ELF-1 (cell line): ENCODE results near the gene CDH13.

Experiments
- DNase-seq: peaks from one replicate; pipeline ENCODE4 v3.0.0-alpha.2; 2016; ENCODE audit warnings: low read depth, low spot score

CDH13 gene

DNA sequence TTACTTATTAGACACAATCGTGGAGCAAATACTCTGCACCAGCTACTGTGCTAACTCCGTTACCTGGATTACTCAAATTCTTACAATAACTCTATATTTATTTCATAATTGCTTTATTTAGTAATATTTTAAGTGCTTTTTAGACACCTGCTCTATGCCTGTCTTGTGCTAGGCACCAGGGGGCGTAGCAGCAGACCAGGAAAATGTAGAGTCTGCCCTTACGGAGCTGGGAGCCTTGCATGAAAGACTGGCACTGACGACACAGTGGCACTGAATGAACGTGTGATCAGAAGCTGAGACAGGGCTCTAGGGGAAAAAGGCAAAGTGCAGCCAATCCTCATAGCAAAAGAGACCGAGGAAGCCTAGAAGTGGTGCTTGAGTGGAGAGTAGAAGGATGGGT is 486.5 kb downstream of the CDH13 start:
- DNase-seq = peak; percentile 22

DNA sequence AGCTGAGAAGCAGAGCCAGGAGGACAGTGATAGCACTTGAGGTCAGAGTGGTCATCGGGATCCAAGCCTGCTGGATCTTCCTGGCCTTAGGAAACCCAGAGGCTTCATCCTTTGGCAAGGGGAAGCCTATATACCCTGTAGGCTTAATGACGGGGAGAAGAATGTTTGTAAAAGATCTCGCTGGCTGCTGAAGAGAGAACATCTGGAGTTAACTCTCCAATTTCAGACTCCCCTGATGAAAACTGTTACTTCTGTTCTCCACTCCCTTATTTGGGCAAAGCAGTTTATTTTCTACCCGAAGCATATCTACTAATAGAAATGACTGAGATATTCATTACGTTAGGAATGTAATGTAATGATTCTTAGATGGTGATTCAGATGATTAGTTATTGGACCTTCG is 487.0 kb downstream of the CDH13 start:
- no peak for DNase-seq

GRCh38 chr16:83115491-83116232 is 488.9 kb downstream of the CDH13 start:
- no peak for DNase-seq

DNA sequence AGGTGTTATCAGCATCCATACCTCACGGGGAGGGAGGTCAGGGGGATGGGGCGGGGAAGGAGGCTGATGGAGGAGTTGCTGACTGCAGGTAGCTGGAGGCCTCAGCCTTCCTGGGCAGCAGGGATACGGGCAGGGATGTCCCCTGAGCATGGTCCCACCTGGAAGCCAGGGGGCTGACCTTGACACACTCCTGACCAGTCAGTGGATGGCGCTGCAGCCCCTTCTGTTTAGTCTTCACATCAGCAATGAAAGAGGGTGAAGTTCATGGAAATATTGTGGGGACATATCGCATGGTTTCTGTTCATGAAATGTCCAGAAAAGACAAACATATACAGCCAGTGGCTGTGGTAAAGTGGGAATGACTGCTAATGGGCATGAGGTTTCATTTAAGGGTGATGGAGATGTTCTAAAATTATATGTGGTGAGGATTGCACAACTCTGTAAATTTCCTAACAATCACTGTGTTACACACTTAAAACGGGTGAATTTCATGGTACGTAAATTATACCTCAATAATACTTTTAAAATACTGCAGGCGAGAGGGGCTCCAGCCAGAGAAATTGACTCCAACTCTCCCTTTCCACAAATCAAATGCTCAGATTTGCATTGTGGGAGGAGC is 489.6 kb downstream of the CDH13 start:
- no peak for DNase-seq

- DNase-seq = no peak
Measured at GRCh38 chr16:83117810-83118209, 491.0 kb downstream of the CDH13 start.

- no peak for DNase-seq
Measured at GRCh38 chr16:83118365-83118764, 491.6 kb downstream of the CDH13 start.

GRCh38 chr16:83125999-83126568 is 499.3 kb downstream of the CDH13 start:
- DNase-seq = no peak

DNA sequence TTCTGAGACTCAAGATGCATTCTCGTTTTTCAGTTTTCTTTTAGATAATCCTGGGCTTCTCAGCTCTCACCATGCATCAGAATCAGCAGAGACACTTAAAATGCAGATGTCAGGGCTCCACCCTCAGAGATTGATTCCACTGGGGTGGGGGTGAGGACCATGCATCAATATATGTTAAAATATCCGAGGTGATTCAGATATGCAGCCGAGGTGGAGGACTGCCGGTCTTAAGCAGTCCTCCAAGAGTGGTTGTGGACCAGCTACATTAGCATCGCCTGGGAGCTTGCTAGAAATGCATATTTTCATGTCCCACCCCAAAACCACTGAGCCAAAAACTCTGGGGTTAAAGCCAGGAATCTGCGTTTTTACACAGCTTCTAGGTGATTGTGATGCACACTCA is 501.3 kb downstream of the CDH13 start:
- no peak for DNase-seq

DNA sequence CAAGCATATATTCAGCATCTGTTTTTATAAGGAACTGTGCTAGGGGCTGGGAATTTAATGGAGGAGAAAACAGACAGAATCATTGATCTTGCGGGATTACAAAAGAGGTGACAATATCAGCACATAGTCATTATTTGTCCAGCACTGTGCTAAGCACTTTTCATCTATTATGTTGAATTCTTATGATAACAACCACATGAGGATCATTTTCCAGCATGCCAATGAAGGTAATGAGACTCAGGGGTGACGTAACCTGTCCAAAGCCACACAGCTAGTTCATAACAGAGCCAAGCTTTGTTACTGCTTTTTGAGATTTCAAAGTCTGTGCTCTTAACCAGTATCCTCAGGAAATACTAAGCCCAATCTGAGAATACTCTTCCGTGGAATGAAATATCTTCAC is 503.3 kb downstream of the CDH13 start:
- DNase-seq = no peak

DNA sequence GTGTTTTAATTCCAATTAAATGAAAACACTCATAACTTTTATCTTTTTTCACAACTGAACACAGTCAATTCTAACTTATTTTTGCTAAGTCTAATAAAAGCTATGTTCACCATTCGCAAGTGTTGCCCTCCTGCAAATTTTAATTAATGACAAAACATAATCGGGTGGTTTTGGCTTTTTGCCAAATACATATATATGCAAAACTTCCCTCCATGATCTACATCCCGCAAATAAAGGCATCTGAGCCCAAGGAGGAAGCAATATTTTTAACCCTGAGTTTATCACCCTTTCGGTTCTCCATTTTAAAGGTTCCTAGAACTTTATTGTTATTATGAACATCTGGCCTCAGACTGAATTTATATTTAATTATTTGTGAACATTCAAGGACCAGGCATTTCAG is 507.9 kb downstream of the CDH13 start:
- no peak for DNase-seq

GRCh38 chr16:83136419-83136818 is 509.6 kb downstream of the CDH13 start:
- DNase-seq = no peak

GRCh38 chr16:83136924-83137323 is 510.2 kb downstream of the CDH13 start:
- DNase-seq = no peak

GRCh38 chr16:83137326-83137781 is 510.6 kb downstream of the CDH13 start:
- peak; percentile 15 for DNase-seq

DNA sequence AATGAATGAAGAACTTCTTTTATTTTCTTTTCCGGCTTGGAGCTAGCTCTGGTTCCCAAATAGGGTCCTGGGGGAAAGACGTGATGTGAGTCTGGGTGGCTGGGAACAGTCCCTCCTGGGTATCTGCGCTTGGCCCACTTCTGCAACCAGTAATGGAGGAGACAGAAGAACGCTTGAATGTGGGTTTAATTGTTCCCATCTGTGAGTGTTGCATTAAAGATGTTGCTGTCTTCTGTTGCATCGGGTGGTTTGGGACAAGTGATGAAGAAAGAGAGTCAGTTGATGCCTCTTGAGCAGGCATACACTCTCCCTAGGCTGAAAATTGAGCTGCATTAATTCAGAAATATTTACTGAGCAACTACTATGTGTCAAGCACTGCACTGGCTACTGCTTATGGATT is 511.1 kb downstream of the CDH13 start:
- DNase-seq = no peak

DNA sequence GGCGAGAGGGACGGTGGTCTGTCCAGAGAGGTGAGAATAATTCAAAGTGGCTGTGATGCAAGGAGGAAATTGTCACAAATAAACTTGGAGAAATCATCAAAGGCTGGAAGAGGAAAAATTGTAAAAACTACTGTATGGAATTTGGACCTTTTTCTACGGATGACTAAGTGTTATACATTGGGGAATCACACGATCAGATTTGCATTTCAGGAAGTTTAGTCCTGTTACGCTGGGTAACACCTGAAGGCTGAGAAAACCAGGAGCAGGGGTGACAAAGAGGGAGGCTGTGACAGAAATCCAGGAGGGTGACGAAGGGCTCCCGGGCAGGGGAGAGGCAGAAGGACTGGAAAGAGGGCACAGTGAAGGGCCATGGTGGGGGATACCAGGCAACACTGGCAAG is 511.7 kb downstream of the CDH13 start:
- no peak for DNase-seq

GRCh38 chr16:83138976-83139690 is 512.4 kb downstream of the CDH13 start:
- no peak for DNase-seq

DNA sequence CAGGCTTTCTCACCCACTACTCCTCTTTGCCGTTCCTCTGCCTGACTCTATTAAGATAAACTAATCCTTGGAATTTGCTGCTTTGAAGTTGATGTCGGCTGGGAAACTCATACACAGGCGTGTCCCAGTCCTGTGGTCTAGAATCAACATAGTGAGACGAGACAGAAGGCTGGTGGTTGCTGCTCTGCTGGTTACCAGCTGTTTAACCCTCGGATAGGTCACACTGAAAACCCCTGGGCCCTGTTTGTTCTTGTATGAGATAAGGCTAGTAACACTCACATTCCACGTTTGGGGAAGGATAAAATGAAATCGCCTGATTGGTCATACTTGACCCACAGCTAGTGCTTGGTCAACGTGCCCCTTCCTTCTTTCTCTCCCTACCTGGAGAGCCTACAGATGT is 517.0 kb downstream of the CDH13 start:
- peak; percentile 69 for DNase-seq

DNA sequence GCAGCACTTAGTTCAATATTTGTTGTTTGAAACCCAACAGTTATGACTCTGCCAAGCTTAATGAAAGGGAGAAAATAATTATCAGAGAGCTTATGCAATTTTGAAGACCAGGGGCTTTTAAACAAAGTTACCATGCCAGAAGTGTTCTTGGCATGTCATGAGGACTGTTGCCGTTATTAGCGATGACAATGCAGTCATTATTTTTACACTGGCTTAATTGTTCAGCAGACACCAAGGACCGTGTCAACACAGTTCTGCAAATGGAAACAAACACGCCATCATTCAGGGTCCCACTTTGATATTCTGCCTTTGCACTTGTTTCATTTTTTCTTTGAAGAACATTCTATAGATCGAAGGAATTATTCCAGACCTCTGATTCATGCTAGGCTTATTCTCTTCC is 518.5 kb downstream of the CDH13 start:
- no peak for DNase-seq

GRCh38 chr16:83147244-83147643 is 520.5 kb downstream of the CDH13 start:
- peak; percentile 4 for DNase-seq

DNA sequence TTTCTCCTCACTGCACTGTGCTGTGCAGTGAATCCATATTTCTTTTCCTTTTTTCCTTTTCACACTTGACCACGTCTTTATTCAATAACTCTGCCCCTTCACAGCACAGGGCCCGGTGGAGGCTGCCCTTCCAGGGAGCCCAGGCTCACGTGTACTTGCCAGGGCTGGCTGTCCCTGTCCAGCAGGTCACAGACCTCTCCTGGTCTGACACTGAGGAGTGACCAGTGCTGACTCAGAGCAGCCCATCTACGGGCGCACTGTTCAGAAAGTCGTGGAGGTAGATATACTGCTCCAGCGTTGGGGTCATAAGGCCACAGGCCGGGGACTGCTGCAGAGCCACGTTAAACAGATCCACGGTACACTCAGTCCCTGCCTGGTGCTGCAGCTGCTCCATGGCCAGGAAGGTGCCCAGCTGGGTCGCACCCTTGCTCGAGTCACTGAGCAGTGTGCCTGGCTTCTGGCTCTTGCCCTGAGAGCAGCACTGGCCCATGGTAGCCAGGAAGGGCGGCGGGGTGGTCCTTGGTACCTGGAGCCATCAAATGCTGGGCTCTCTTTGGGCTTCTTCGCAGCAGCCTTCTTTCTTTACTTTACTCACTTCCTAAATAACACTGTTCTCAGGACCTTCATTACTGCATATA is 531.7 kb downstream of the CDH13 start:
- no peak for DNase-seq

GRCh38 chr16:83159049-83159448 is 532.3 kb downstream of the CDH13 start:
- no peak for DNase-seq
